A549 (cell line): ENCODE data around the gene INHA. TPM values are rescaled to one million over a fixed set of nuclear protein-coding genes. Genes with fewer than 3 reads are reported as not detected.

Experiments used
- ATAC-seq, 2 experiments: fragments of 200-7000 bp in 1 of 2; fragments of >200 bp in 1 of 2; cut with Nextera tagmentation in 1 of 2; cut with Tn5 transposase in 1 of 2; 3 replicates each; pipeline versions ENCODE4 v1.8.0 to v1.9.1; 2018 to 2020; ENCODE audit warnings: mild to moderate bottlenecking in 1 of 2, moderate library complexity in 1 of 2
- CTCF ChIA-PET: fragments of 300-600 bp; sonication (Branson Sonifier 250); formaldehyde crosslinking; extraction: SDS; loops from one replicate; lab custom pipeline; 2021; ENCODE audit warnings: antibody characterized with exemption, inconsistent platforms; lab: Yijun Ruan, JAX
- POLR2A ChIA-PET: fragments of 350-600 bp; formaldehyde crosslinking; extraction: SDS; loops from one replicate; lab custom pipeline; 2021; ENCODE audit warnings: antibody characterized with exemption, inconsistent platforms; lab: Yijun Ruan, JAX
- DNase-seq, 2 experiments: peaks; one replicate each; pipeline versions ENCODE4 v3.0.0 to v3.0.0-alpha.2; 2011 to 2016; ENCODE audit warnings: low read depth in 1 of 2, low spot score in 1 of 2
- FAIRE-seq: peaks from 2 replicates; lab custom pipeline; 2011; peaks lifted over from hg19 to GRCh38; lab: Jason Lieb, UNC
- H3K27ac ChIP-seq, 2 experiments: fragments of >200 bp; sonication (Bioruptor Twin); formaldehyde crosslinking; 3 replicates each; pipeline ENCODE4 v1.5.1; 2016 to 2017
- H3K4me1 ChIP-seq: fragments of >200 bp; sonication (Bioruptor Twin); formaldehyde crosslinking; 3 replicates; pipeline ENCODE4 v1.6.1; 2016
- H3K4me2 ChIP-seq: fragments of >200 bp; sonication (Bioruptor Twin); formaldehyde crosslinking; 3 replicates; pipeline ENCODE4 v1.6.1; 2016
- H3K4me3 ChIP-seq: fragments of >200 bp; sonication (Bioruptor Twin); formaldehyde crosslinking; 3 replicates; pipeline ENCODE4 v1.5.1; 2016
- H3K9me3 ChIP-seq: fragments of >200 bp; sonication (Bioruptor Twin); formaldehyde crosslinking; 3 replicates; pipeline ENCODE4 v1.6.1; 2016
- CHD2 ChIP-seq: fragments of 150-350 bp; IDR thresholded peaks from 2 replicates; pipeline ENCODE4 v1.6.1; 2014; ENCODE audit warnings: low read length; ENCODE audit not compliant: partially characterized antibody
- EHF ChIP-seq: fragments of 250-450 bp; sonication (Bioruptor Pico); IDR thresholded peaks from 2 replicates; pipeline ENCODE4 v1.5.0; 2020; ENCODE audit warnings: mild to moderate bottlenecking
- EHMT2 ChIP-seq: fragments of 200-600 bp; sonication (generic); IDR thresholded peaks from 2 replicates; pipeline ENCODE4 v1.6.1; 2016; ENCODE audit warnings: antibody characterized with exemption, low read depth, mild to moderate bottlenecking, moderate library complexity
- FOXS1 ChIP-seq: fragments of 250-450 bp; sonication (Bioruptor Pico); IDR thresholded peaks from 2 replicates; pipeline ENCODE4 v1.5.0; 2020; ENCODE audit warnings: mild to moderate bottlenecking, moderate library complexity
- HEYL ChIP-seq: fragments of 250-450 bp; sonication (Bioruptor Pico); IDR thresholded peaks from 2 replicates; pipeline ENCODE4 v1.8.0; 2021; ENCODE audit warnings: mild to moderate bottlenecking, moderate library complexity
- HOXA7 ChIP-seq: fragments of 250-450 bp; sonication (Bioruptor Pico); IDR thresholded peaks from 2 replicates; pipeline ENCODE4 v1.5.0; 2020; ENCODE audit warnings: mild to moderate bottlenecking, moderate library complexity
- HOXB13 ChIP-seq: fragments of 250-450 bp; sonication (Bioruptor Pico); IDR thresholded peaks from 2 replicates; pipeline ENCODE4 v1.5.0; 2020; ENCODE audit warnings: low read depth, mild to moderate bottlenecking, moderate library complexity
- HOXB5 ChIP-seq: fragments of 250-450 bp; sonication (Bioruptor Pico); IDR thresholded peaks from 2 replicates; pipeline ENCODE4 v1.5.0; 2020; ENCODE audit warnings: mild to moderate bottlenecking, moderate library complexity
- KDM1A ChIP-seq: fragments of 200-600 bp; sonication (generic); IDR thresholded peaks from 2 replicates; pipeline ENCODE4 v1.6.1; 2016; ENCODE audit warnings: low read depth, mild to moderate bottlenecking
- KDM5A ChIP-seq: fragments of 200-600 bp; sonication (generic); IDR thresholded peaks from 2 replicates; pipeline ENCODE4 v1.6.1; 2016; ENCODE audit warnings: antibody characterized with exemption, mild to moderate bottlenecking
- MAFK ChIP-seq: fragments of 450-650 bp; IDR thresholded peaks from 2 replicates; pipeline ENCODE4 v1.6.1; 2014; ENCODE audit not compliant: partially characterized antibody
- NFE2L2 ChIP-seq: fragments of 150-350 bp; conservative IDR thresholded peaks from 2 replicates; pipeline ENCODE4 v1.6.1; 2014; ENCODE audit warnings: low read length
- NPAS2 ChIP-seq: fragments of 250-450 bp; sonication (Bioruptor Pico); IDR thresholded peaks from 2 replicates; pipeline ENCODE4 v1.8.0; 2022; ENCODE audit warnings: mild to moderate bottlenecking, moderate library complexity, borderline replicate concordance
- NR3C1 ChIP-seq: fragments of >200 bp; sonication (Bioruptor Twin); formaldehyde crosslinking; IDR thresholded peaks from 3 replicates; pipeline ENCODE4 v1.6.1; 2017
- PHF8 ChIP-seq: fragments of 200-600 bp; sonication (generic); IDR thresholded peaks from 2 replicates; pipeline ENCODE4 v1.6.1; 2016; ENCODE audit warnings: low read depth, mild to moderate bottlenecking, antibody characterized with exemption, moderate library complexity, borderline replicate concordance
- POLR2AphosphoS2 ChIP-seq: conservative IDR thresholded peaks from 2 replicates; pipeline ENCODE4 v1.6.1; 2012; ENCODE audit warnings: low read length, improper control_type of control experiment, inconsistent platforms
- RARB ChIP-seq: fragments of 250-450 bp; sonication (Bioruptor Pico); IDR thresholded peaks from 2 replicates; pipeline ENCODE4 v1.8.0; 2021; ENCODE audit warnings: mild to moderate bottlenecking, moderate library complexity
- RCOR1 ChIP-seq: fragments of 150-350 bp; IDR thresholded peaks from 2 replicates; pipeline ENCODE4 v1.6.1; 2014; ENCODE audit warnings: antibody characterized with exemption, low read length, low read depth
- RNF2 ChIP-seq: fragments of 200-600 bp; sonication (generic); IDR thresholded peaks from 2 replicates; pipeline ENCODE4 v1.6.1; 2016; ENCODE audit warnings: low read depth, mild to moderate bottlenecking, antibody characterized with exemption, moderate library complexity, borderline replicate concordance
- SMC3 ChIP-seq: fragments of >200 bp; sonication (Bioruptor Twin); formaldehyde crosslinking; IDR thresholded peaks from 3 replicates; pipeline ENCODE4 v1.6.1; 2018; ENCODE audit warnings: inconsistent platforms
- SREBF2 ChIP-seq: fragments of 450-650 bp; IDR thresholded peaks from 2 replicates; pipeline ENCODE4 v1.6.1; 2014; ENCODE audit warnings: mild to moderate bottlenecking, moderate library complexity
- ZFP36 ChIP-seq: fragments of 450-650 bp; IDR thresholded peaks from 2 replicates; pipeline ENCODE4 v1.6.1; 2014; ENCODE audit warnings: borderline replicate concordance; ENCODE audit not compliant: partially characterized antibody
- ZNF302 ChIP-seq: fragments of 250-450 bp; sonication (Bioruptor Pico); IDR thresholded peaks from 2 replicates; pipeline ENCODE4 v1.9.0; 2021; ENCODE audit warnings: inconsistent platforms, mild to moderate bottlenecking, moderate library complexity
- WGBS: methylation state at CpG from one replicate; pipeline ENCODE4 v1.1.6; 2017; ENCODE audit errors: missing lambda C conversion rate; 5-methylcytosine and 5-hydroxymethylcytosine counted together
- polyA plus RNA-seq, 4 experiments: library from polyadenylated mRNA; depleted of rRNA in 3 of 4; stranded (reverse); fragments of >200 nt; fragmentation: RNase III in 1 of 4; extraction: RNeasy Plus Mini Kit Qiagen cat#74134 plus additional on column Dnase treatment in 1 of 4; gene quantifications; 2 replicates in 3 of 4; 3 replicates in 1 of 4; pipeline ENCODE4 v1.2.3, GENCODE V29; 2011 to 2017
- TF ChIP-seq, protein P1 (sequence below): IDR thresholded peaks from 2 replicates; pipeline ENCODE4 v1.6.1; 2012; ENCODE audit warnings: low read depth, borderline replicate concordance

Gene INHA
- polyA plus RNA-seq, 2 of the 4 experiments (the other 2 are of a cell fraction) = 0.49 to 0.72 TPM

DNA sequence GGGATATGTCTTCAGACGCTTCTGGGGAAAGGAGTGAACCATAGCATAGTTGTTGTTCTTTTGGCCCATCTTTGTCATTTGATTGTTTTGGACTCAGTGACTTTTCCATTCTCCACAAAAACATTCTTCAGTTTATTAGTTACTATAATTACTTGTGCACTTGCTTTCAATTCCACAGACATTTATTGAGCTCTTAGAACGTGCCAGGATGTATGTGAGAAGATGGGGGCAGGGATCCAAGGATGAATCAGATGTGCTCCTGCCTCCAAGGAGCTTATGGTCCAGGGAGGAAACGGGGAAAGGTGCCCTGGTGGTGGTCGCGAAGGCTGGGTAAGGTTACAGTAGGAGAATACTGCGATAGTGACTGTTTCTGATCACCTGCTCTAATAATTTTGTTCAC lies 48.4 kb downstream of the INHA start (continued):
- no peak for TF ChIP-seq MAFK
- no peak for TF ChIP-seq NPAS2 (CRISPR knock-in tag)

DNA sequence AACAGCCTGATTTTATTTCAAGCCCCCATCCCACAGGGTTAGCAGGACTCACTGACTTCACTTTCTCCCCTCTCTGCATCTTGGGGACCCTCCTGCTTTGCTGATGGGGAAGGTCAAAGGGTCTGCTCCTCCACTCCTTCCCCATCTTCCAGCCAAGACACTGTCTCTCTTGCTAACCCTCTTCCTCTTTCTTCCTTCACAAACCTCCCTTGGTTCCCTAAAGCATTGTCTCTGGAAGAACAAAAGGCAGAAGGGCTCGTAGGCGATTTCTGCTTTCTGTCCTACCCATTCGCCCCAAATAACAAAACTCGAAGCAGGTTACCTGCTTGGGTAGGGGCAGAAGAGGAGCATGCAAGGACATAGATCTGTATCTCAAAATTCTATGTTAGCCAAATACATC lies 49.8 kb downstream of the INHA start:
- H3K4me2 ChIP-seq = no peak overlapping the region
- no peak overlapping the region for H3K4me3 ChIP-seq
- no peak for ATAC-seq
- 0 out of 3 replicates have a peak, but pooled peaks cover under 1% of the 10 kb centered on the region for H3K4me1 ChIP-seq
- no peak overlapping the region for H3K27ac ChIP-seq
- DNase-seq = no peak
- ChIA-PET CTCF (interaction anchor here (1.0 to 1.8 kb wide), 2 partner anchors 20 to 81 kb away, joined by 3 to 7 read pairs; no protein-coding TSS in a partner anchor), POLR2A (no interaction called here)
- TF ChIP-seq RARB (CRISPR knock-in tag) = no peak
- no peak for TF ChIP-seq ZNF302 (CRISPR knock-in tag)
- TF ChIP-seq EHMT2 = no peak
- WGBS = 31% methylated on average over 4 of the region's 4 CpGs
- no peak for FAIRE-seq
- no peaks in the 10 kb centered on the region for H3K9me3 ChIP-seq

DNA sequence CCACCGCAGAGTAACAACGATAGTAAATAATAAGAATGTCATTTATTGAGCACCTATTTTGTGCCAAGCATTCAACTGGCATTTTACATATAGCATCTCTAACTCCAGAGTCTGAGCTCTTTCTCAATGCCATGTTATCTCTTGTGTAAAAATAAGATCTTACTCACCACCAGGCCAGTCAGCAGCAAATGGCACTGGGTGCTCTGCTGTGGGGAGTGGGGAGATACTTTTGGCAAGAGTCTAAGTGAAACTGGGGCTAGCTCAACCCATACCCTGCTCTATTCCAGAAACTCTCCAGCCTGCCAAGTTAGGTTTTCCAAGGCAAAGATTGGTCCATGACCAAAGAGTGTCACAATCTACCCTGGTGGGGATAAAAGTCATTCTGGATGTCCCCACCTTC lies 50.4 kb downstream of the INHA start:
- WGBS = 93% methylated on average over 2 of the region's 2 CpGs
- Histone ChIP-seq H3K4me2 (no peak overlapping the region), H3K27ac (no peak overlapping the region), H3K9me3 (no peaks in the 10 kb centered on the region), H3K4me1 (0 out of 3 replicates have a peak, but pooled peaks cover 2% of the 10 kb centered on the region), H3K4me3 (no peak overlapping the region)
- DNase-seq (no peak), ATAC-seq (no peak)
- ChIA-PET POLR2A (no interaction called here), CTCF (interaction anchor here (1.0 to 1.8 kb wide), 2 partner anchors 20 to 81 kb away, joined by 3 to 7 read pairs; no protein-coding TSS in a partner anchor)
- TF ChIP-seq SREBF2 = no peak
- TF ChIP-seq NFE2L2 = no peak
- TF ChIP-seq EHF = no peak
- TF ChIP-seq NR3C1 = no peak
- no peak for TF ChIP-seq PHF8
- no peak for TF ChIP-seq RCOR1
- TF ChIP-seq MAFK = no peak
- no peak for TF ChIP-seq KDM5A
- TF ChIP-seq RNF2 = no peak
- no peak for TF ChIP-seq POLR2AphosphoS2
- TF ChIP-seq, all 56 proteins: peak for 0
- no peak for FAIRE-seq

DNA sequence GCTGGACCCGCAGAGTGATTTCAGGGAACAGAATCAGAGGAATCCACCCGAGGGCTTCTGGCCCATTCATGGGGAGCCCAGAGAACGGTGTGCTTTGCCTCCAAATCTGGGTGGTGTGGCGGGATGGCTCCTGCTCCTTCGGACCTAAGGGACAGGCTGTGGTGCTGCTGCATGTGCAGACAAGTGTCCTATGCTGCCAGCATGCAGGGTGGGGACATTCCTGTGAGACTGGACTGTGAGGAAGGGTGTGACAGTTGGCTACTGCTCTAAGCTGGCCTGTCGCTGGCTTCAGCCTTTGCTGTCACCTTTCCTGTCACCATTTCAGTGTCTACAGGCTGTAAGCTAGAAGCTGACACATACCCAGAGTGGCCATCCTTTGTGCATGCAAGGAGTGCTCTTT lies 52.5 kb downstream of the INHA start:
- H3K9me3 ChIP-seq = no peaks in the 10 kb centered on the region
- DNase-seq (no peak), ATAC-seq (no peak), FAIRE-seq (no peak)
- H3K27ac ChIP-seq = no peak overlapping the region
- TF ChIP-seq KDM5A = no peak
- no peak for TF ChIP-seq MAFK
- no peak for TF ChIP-seq FOXS1 (CRISPR knock-in tag)
- no peak for TF ChIP-seq CHD2
- TF ChIP-seq ZFP36 = no peak
- TF ChIP-seq SMC3 = no peak
- TF ChIP-seq EHF = no peak
- no peak for TF ChIP-seq HOXA7 (CRISPR knock-in tag)
- TF ChIP-seq, protein P1, sequence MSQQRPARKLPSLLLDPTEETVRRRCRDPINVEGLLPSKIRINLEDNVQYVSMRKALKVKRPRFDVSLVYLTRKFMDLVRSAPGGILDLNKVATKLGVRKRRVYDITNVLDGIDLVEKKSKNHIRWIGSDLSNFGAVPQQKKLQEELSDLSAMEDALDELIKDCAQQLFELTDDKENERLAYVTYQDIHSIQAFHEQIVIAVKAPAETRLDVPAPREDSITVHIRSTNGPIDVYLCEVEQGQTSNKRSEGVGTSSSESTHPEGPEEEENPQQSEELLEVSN = no peak
- no peak for TF ChIP-seq PHF8
- no peak for TF ChIP-seq KDM1A
- TF ChIP-seq HOXB13 (CRISPR knock-in tag) = no peak
- no peak for TF ChIP-seq RNF2
- no peak for TF ChIP-seq HOXB5 (CRISPR knock-in tag)
- no peak for TF ChIP-seq RCOR1
- TF ChIP-seq HEYL (CRISPR knock-in tag) = no peak
- ChIA-PET POLR2A (no interaction called here), CTCF (interaction anchor here (1.2 kb wide), 1 partner anchor 29 kb away, joined by 3 read pairs; no protein-coding TSS in a partner anchor)
- 67% methylated on average over 3 of the region's 6 CpGs for WGBS
- H3K4me2 ChIP-seq = no peak overlapping the region
- H3K4me3 ChIP-seq = no peak overlapping the region
- H3K4me1 ChIP-seq = peaks cover 8% of the 10 kb centered on the region; the same call in 2 of the 3 replicates
